Right lobe of liver (tissue), 4 donors: ENCODE measurements around the gene HEXD.

Experiments
- POLR2A ChIP-seq: fragments of 450-650 bp; IDR thresholded peaks from one replicate; pipeline ENCODE4 v1.6.1; 2017; ENCODE audit warnings: antibody characterized with exemption, mild to moderate bottlenecking
- TF ChIP-seq, protein P1 (sequence below), 4 donors: fragments of 200-600 bp in 3 of 4; fragments of 450-650 bp in 1 of 4; IDR thresholded peaks; one replicate each; pipeline versions ENCODE4 v1.5.1 to v1.8.0; 2016 to 2022; ENCODE audit warnings: antibody characterized with exemption in 4 of 4, mild to moderate bottlenecking in 2 of 4
- donor health status: DM: no; HTN: no; CAD: no.
- donor health status: DM: no; HTN: no; CAD: no.
- donor health status: DM: no; HTN: yes; CAD: no.

- TF ChIP-seq POLR2A = no peak
- TF ChIP-seq, protein P1, sequence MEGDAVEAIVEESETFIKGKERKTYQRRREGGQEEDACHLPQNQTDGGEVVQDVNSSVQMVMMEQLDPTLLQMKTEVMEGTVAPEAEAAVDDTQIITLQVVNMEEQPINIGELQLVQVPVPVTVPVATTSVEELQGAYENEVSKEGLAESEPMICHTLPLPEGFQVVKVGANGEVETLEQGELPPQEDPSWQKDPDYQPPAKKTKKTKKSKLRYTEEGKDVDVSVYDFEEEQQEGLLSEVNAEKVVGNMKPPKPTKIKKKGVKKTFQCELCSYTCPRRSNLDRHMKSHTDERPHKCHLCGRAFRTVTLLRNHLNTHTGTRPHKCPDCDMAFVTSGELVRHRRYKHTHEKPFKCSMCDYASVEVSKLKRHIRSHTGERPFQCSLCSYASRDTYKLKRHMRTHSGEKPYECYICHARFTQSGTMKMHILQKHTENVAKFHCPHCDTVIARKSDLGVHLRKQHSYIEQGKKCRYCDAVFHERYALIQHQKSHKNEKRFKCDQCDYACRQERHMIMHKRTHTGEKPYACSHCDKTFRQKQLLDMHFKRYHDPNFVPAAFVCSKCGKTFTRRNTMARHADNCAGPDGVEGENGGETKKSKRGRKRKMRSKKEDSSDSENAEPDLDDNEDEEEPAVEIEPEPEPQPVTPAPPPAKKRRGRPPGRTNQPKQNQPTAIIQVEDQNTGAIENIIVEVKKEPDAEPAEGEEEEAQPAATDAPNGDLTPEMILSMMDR (IDR thresholded peaks at IDR 0.05) = no peak
These were observed 20.5 kb upstream of the HEXD start for GRCh38 chr17:82397449-82398335.
